Ishikawa (cell line): Measurements from ENCODE around the gene DCLK1.

ENCODE experiments used
- CEBPB ChIP-seq: IDR thresholded peaks from 2 replicates; pipeline ENCODE4 v1.6.1; 2012
- CREB1 ChIP-seq: IDR thresholded peaks from 2 replicates; pipeline ENCODE4 v1.6.1; 2012; ENCODE audit warnings: low read depth
- EGR1 ChIP-seq: IDR thresholded peaks from 2 replicates; pipeline ENCODE4 v1.6.1; 2012
- EP300 ChIP-seq: IDR thresholded peaks from 2 replicates; pipeline ENCODE4 v1.6.1; 2012; ENCODE audit warnings: borderline replicate concordance
- FOXM1 ChIP-seq: IDR thresholded peaks from 2 replicates; pipeline ENCODE4 v1.6.1; 2012; ENCODE audit warnings: low read depth, borderline replicate concordance
- MAX ChIP-seq: IDR thresholded peaks from 2 replicates; pipeline ENCODE4 v1.6.1; 2012
- NFIC ChIP-seq: IDR thresholded peaks from 2 replicates; pipeline ENCODE4 v1.6.1; 2012
- RAD21 ChIP-seq: IDR thresholded peaks from 2 replicates; pipeline ENCODE4 v1.6.1; 2012; ENCODE audit warnings: low read depth
- REST ChIP-seq: IDR thresholded peaks from 2 replicates; pipeline ENCODE4 v1.6.1; 2012; ENCODE audit warnings: low read depth, mild to moderate bottlenecking
- TAF1 ChIP-seq: IDR thresholded peaks from 2 replicates; pipeline ENCODE4 v1.6.1; 2012; ENCODE audit warnings: low read depth, mild to moderate bottlenecking
- TCF12 ChIP-seq: IDR thresholded peaks from 2 replicates; pipeline ENCODE4 v1.6.1; 2012; ENCODE audit warnings: low read depth
- TEAD4 ChIP-seq: IDR thresholded peaks from 2 replicates; pipeline ENCODE4 v1.6.1; 2012
- USF1 ChIP-seq: IDR thresholded peaks from 2 replicates; pipeline ENCODE4 v1.6.1; 2012
- YY1 ChIP-seq: IDR thresholded peaks from 2 replicates; pipeline ENCODE4 v1.6.1; 2012; ENCODE audit warnings: low read depth
- ZBTB7A ChIP-seq: IDR thresholded peaks from 2 replicates; pipeline ENCODE4 v1.6.1; 2012; ENCODE audit warnings: low read depth

The DCLK1 gene

GRCh38 chr13:35833608-35834275, 297.4 kb downstream of the DCLK1 start:
- no peak for TF ChIP-seq MAX
- TF ChIP-seq YY1, result no peak
- TF ChIP-seq TCF12, result no peak
- no peak for TF ChIP-seq EGR1
- TF ChIP-seq TAF1, result no peak
- TF ChIP-seq CREB1, result no peak
- TF ChIP-seq RAD21, result no peak
- TF ChIP-seq USF1, result no peak
- no peak for TF ChIP-seq ZBTB7A
- TF ChIP-seq EP300, result no peak
- no peak for TF ChIP-seq REST
- TF ChIP-seq FOXM1, result no peak
- TF ChIP-seq CEBPB, result no peak
- no peak for TF ChIP-seq NFIC
- TF ChIP-seq TEAD4, result no peak

- TF ChIP-seq CREB1 (no peak), YY1 (no peak), FOXM1 (no peak), MAX (no peak), NFIC (no peak), TCF12 (no peak), CEBPB (no peak), RAD21 (no peak), ZBTB7A (no peak), USF1 (no peak), TAF1 (no peak), REST (no peak), EGR1 (no peak), EP300 (no peak), TEAD4 (no peak)
These were observed 298.2 kb downstream of the DCLK1 start for GRCh38 chr13:35833031-35833430.

- no peak for TF ChIP-seq TAF1
- TF ChIP-seq USF1, result no peak
- no peak for TF ChIP-seq EGR1
- no peak for TF ChIP-seq ZBTB7A
- no peak for TF ChIP-seq RAD21
- no peak for TF ChIP-seq TCF12
- TF ChIP-seq TEAD4, result no peak
- TF ChIP-seq CREB1, result no peak
- no peak for TF ChIP-seq NFIC
- TF ChIP-seq FOXM1, result no peak
- TF ChIP-seq YY1, result no peak
- no peak for TF ChIP-seq CEBPB
- TF ChIP-seq MAX, result no peak
- TF ChIP-seq EP300, result no peak
These were observed 298.6 kb downstream of the DCLK1 start for GRCh38 chr13:35832551-35832950.

- TF ChIP-seq TEAD4 (no peak), NFIC (no peak), TAF1 (no peak), FOXM1 (no peak), CEBPB (no peak), CREB1 (no peak), MAX (no peak), RAD21 (no peak), ZBTB7A (no peak), TCF12 (no peak), USF1 (no peak), EGR1 (no peak)
These were observed 300.2 kb downstream of the DCLK1 start for GRCh38 chr13:35830850-35831450.
